ENCODE data around the gene KMO.

- TF ChIP-seq EZH2 (IDR thresholded peaks at IDR 0.05; ENCODE audit: insufficient read depth, poor library complexity, severe bottlenecking), result no peak
- no peak for TF ChIP-seq EZH2phosphoT487 (IDR thresholded peaks at IDR 0.05; ENCODE audit: insufficient read depth, low read depth)
Observed at GRCh38 chr1:241635556-241636152, 103.5 kb downstream of the KMO start.
